ENCODE data around the gene DUSP28. TPM values are rescaled to one million over a fixed set of nuclear protein-coding genes. Genes with fewer than 3 reads are reported as not detected.

DUSP28 gene
- total and polyA plus RNA-seq, 10 of the 15 experiments (the other 5 are each of a cell fraction or from before 2014, with no cell fraction given): 2.5 to 12.5 (median 6.4) TPM

- TF ChIP-seq PML (IDR thresholded peaks at IDR 0.05; ENCODE audit: low read length): peak; percentile 81; the same call in 1 of the 2 replicates
- no peak for TF ChIP-seq PAX8 (IDR thresholded peaks at IDR 0.05)
- no peak for TF ChIP-seq HDAC6 (IDR thresholded peaks at IDR 0.05; ENCODE audit: unreplicated experiment)
- TF ChIP-seq ZNF207 (IDR thresholded peaks at IDR 0.05; ENCODE audit: borderline replicate concordance): peak; percentile 80; the same call in 1 of the 2 replicates
- peak; percentile 46; the same call in 1 of the 2 replicates for TF ChIP-seq EED (IDR thresholded peaks at IDR 0.05; ENCODE audit: low read depth)
- TF ChIP-seq PRDM15 (CRISPR knock-in tag; IDR thresholded peaks at IDR 0.05): peak; percentile 85
- peak; percentile 63 for TF ChIP-seq RUNX3 (IDR thresholded peaks at IDR 0.05; ENCODE audit: low read length)
- TF ChIP-seq CUX1 (IDR thresholded peaks at IDR 0.05; ENCODE audit: insufficient replicate concordance, low read depth, low read length): no peak
- TF ChIP-seq MTA3 (IDR thresholded peaks at IDR 0.05; ENCODE audit: borderline replicate concordance, low read length): no peak
- TF ChIP-seq RAD21 (IDR thresholded peaks at IDR 0.05; ENCODE audit: insufficient read depth, low read depth, low read length): no peak
- no peak for TF ChIP-seq BMI1 (IDR thresholded peaks at IDR 0.05; ENCODE audit: borderline replicate concordance)
- TF ChIP-seq ZNF217 (IDR thresholded peaks at IDR 0.05): no peak
- TF ChIP-seq BHLHE40 (IDR thresholded peaks at IDR 0.05; ENCODE audit: borderline replicate concordance in 1 of 2, low read depth in 2 of 2, low read length in 1 of 2): peak; percentile 18 to 97; a peak in 2 of 4 replicates
- TF ChIP-seq ZBTB40 (IDR thresholded peaks at IDR 0.05; ENCODE audit: borderline replicate concordance): peak; percentile 93
- TF ChIP-seq KLF5 (IDR thresholded peaks at IDR 0.05; ENCODE audit: partially characterized antibody): peak; percentile 61
- TF ChIP-seq EP300 (IDR thresholded peaks at IDR 0.05; ENCODE audit: borderline replicate concordance in 1 of 2, control insufficient read depth in 1 of 2, low read depth in 2 of 2, low read length in 2 of 2): no peak
Measured at GRCh38 chr2:240586198-240586918, 26.2 kb downstream of the DUSP28 start, which contains the start of gene CAPN10 (continued).
